22Rv1 (cell line): ENCODE measurements around the gene CNTFR.

ENCODE experiments used
- CTCF ChIP-seq: fragments of 450-650 bp; IDR thresholded peaks from 2 replicates; pipeline ENCODE4 v1.5.1; 2017; ENCODE audit warnings: mild to moderate bottlenecking
- ZFX ChIP-seq: fragments of 450-650 bp; IDR thresholded peaks from 2 replicates; pipeline ENCODE4 v1.6.1; 2017; ENCODE audit warnings: antibody characterized with exemption, borderline replicate concordance

GRCh38 chr9:34503406-34503805 lies 86.1 kb downstream of the CNTFR start:
- TF ChIP-seq CTCF (no peak), ZFX (no peak)
